H1 (cell line): ENCODE measurements around the gene CA10. TPM values are rescaled to one million over a fixed set of nuclear protein-coding genes. Genes with fewer than 3 reads are reported as not detected.

ENCODE experiments used
- CHD2 ChIP-seq: IDR thresholded peaks from 2 replicates; pipeline ENCODE4 v1.6.1; 2012; ENCODE audit warnings: low read length, improper control_type of control experiment
- EZH2 ChIP-seq: fragments of 200-600 bp; sonication (generic); IDR thresholded peaks from 2 replicates; pipeline ENCODE4 v1.7.1; 2012; ENCODE audit warnings: low read depth, mild to moderate bottlenecking, moderate library complexity, low read length, inconsistent platforms; ENCODE audit not compliant: severe bottlenecking
- FOSL1 ChIP-seq: IDR thresholded peaks from 2 replicates; pipeline ENCODE4 v1.6.1; 2011; ENCODE audit warnings: mild to moderate bottlenecking, low read depth, low read length, moderate library complexity; ENCODE audit not compliant: insufficient read depth
- polyA plus RNA-seq, 7 experiments: library from polyadenylated mRNA; depleted of rRNA in 3 of 7; stranded (reverse) in 5 of 7; unstranded in 2 of 7; fragments of >200 nt in 5 of 7; fragments of 200-250 nt in 2 of 7; gene quantifications; 1 replicate in 5 of 7; 2 replicates in 1 of 7; 4 replicates in 1 of 7; pipeline versions ENCODE4 v1.2.1 to v1.2.3, GENCODE V29; 2011 to 2013; ENCODE audit warnings: missing spikeins in 2 of 7, mixed read lengths in 2 of 7
- total RNA-seq: library from RNA; stranded (reverse); fragmentation: NEBNext Ultra II Directional; extraction: Animal tissue kit (Norgen Biotek cat#: 25700); gene quantifications from 2 replicates; pipeline ENCODE4 v1.2.1, GENCODE V29; 2021

Gene CA10
- total and polyA plus RNA-seq, 2 of the 8 experiments (the other 6 are each of a cell fraction or from before 2014, with no cell fraction given) = 0.60 to 0.63 TPM

DNA sequence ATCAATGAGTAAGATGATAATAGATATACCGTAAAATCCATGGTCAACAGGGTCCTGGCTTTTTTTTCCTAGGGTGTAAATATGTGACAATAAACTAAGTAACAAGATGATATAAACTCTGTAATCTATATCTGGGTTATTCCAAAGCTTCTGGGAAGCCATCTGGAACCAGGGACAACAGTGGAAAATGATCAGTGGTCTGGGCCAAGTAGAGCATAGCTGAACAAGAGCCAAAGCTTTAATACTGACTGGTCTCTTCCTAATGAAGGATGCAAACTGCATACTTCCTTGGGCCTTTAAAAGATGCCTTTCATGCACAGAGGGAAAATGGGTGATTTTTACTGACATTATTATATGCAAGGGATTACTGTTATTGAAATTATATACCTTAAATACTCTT lies 8.9 kb downstream of the CA10 start (continued):
- TF ChIP-seq EZH2 (no peak), CHD2 (no peak), FOSL1 (no peak)
